Natural killer cell treated with Interleukin-12 subunit alpha and Interleukin-12 subunit beta and Interleukin-15 and Interleukin-18, amount 100 ng/mL, for 72 hours (primary cell): Measurements from ENCODE around the gene GABRE. TPM values are rescaled to one million over a fixed set of nuclear protein-coding genes. Genes with fewer than 3 reads are reported as not detected.

Experiments used
- ATAC-seq, 2 donors: fragments of 150-1000 bp; cut with Tn5 transposase in 1 of 2; sonication (Bioruptor Pico), chemical (Tn5 transposase) in 1 of 2; 2 replicates each; pipeline ENCODE4 v1.10.0; 2021
- DNase-seq: peaks from one replicate; pipeline ENCODE4 v3.0.0; 2022; ENCODE audit warnings: low spot score
- H3K27ac Mint-ChIP-seq, 2 donors: 1 replicate in 1 of 2; 2 replicates in 1 of 2; pipeline ENCODE4 v1.8.0; 2022; ENCODE audit warnings: mixed read lengths in 2 of 2, mild to moderate bottlenecking in 1 of 2, moderate library complexity in 1 of 2
- H3K27me3 Mint-ChIP-seq, 2 donors: 1 replicate in 1 of 2; 2 replicates in 1 of 2; pipeline ENCODE4 v1.8.0; 2022; ENCODE audit warnings: mixed read lengths in 2 of 2
- H3K36me3 Mint-ChIP-seq: one replicate; pipeline ENCODE4 v1.8.0; 2022; ENCODE audit warnings: mixed read lengths
- H3K4me1 Mint-ChIP-seq, 2 donors: 1 replicate in 1 of 2; 2 replicates in 1 of 2; pipeline ENCODE4 v1.8.0; 2022; ENCODE audit warnings: low read depth in 2 of 2, mixed read lengths in 2 of 2, mild to moderate bottlenecking in 1 of 2
- H3K4me3 Mint-ChIP-seq: one replicate; pipeline ENCODE4 v1.8.0; 2022; ENCODE audit warnings: mixed read lengths
- H3K9me3 Mint-ChIP-seq: 2 replicates; pipeline ENCODE4 v1.8.0; 2022; ENCODE audit warnings: mixed read lengths
- total RNA-seq, 2 donors: library from RNA; stranded (reverse); gene quantifications; one replicate each; pipeline ENCODE4 v1.2.3, GENCODE V29; 2022

Gene GABRE
- total RNA-seq, result not detected

- Mint-ChIP-seq H3K4me1 (no peaks in the 10 kb centered on the region), H3K27ac (no peak within 1 kb of the TSS), H3K36me3 (no peaks in the 10 kb centered on the region), H3K9me3 (no peaks in the 10 kb centered on the region), H3K4me3 (no peak within 1 kb of the TSS), H3K27me3 (peaks cover 6 to 18% of the 10 kb centered on the region in 2 donors)
- ATAC-seq (no peak), DNase-seq (no peak)
These were observed at the start of gene GABRE for GRCh38 chrX:151974336-151975227. Gene GABRE, minus strand, starts transcription at chrX:151974676. Its CDS starts 51 bp downstream, at chrX:151974625.

GRCh38 chrX:152020888-152021287 is 46.4 kb upstream of the GABRE start:
- ATAC-seq, result no peak
- Mint-ChIP-seq H3K4me3 (no peak overlapping the region), H3K9me3 (no peaks in the 10 kb centered on the region), H3K27me3 (no peaks in the 10 kb centered on the region), H3K27ac (no peak overlapping the region), H3K36me3 (no peaks in the 10 kb centered on the region), H3K4me1 (no peaks in the 10 kb centered on the region)
- no peak for DNase-seq

DNA sequence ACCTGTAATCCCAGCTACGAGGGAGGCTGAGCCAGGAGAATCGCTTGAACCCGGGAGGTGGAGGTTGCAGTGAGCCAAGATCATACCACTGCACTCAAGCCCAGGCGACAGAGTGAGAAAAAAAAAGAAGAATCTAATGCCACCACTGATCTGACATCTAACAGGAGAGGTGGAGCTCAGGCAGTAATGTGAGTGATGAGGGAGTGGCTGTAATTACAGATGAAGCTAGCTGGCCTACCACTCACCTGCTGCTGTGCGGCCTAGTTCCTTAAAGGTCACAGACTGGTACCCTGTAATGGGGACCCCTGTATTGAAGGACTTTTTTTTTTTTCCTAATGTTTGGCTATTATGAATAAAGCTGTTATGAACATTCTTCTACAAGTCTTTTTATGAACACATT is 25.3 kb upstream of the GABRE start:
- ATAC-seq (no peak), DNase-seq (no peak)
- Mint-ChIP-seq H3K4me1 (no peaks in the 10 kb centered on the region), H3K9me3 (no peaks in the 10 kb centered on the region), H3K27me3 (no peaks in the 10 kb centered on the region), H3K4me3 (no peak overlapping the region), H3K36me3 (no peaks in the 10 kb centered on the region), H3K27ac (no peak overlapping the region)

GRCh38 chrX:151997539-151997938 is 23.1 kb upstream of the GABRE start:
- H3K27me3 Mint-ChIP-seq, result no peaks in the 10 kb centered on the region
- no peaks in the 10 kb centered on the region for H3K36me3 Mint-ChIP-seq
- no peak for DNase-seq
- H3K9me3 Mint-ChIP-seq, result no peaks in the 10 kb centered on the region
- no peaks in the 10 kb centered on the region for H3K4me1 Mint-ChIP-seq
- H3K4me3 Mint-ChIP-seq, result no peak overlapping the region
- no peak overlapping the region for H3K27ac Mint-ChIP-seq
- ATAC-seq, result no peak

DNA sequence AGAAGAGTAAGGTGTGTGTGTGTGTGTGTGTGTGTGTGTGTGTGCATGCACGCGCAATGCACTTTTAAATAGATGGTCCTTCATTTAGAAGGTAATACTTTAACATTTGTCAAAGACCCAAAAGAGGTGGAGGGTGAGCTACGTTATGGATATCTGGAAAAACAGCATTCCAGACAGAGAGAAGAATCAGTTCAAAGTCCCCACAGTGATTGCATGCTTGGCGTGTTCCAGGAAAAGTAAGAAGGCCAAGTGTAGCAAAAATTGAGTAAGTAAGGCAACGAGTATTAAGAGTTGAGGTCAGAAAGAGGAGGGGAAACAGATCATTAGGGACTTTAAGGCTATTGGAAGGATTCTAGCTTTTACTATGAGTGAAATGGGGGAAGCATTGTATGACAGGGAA is 21.9 kb upstream of the GABRE start:
- Mint-ChIP-seq H3K4me1 (no peaks in the 10 kb centered on the region), H3K36me3 (no peaks in the 10 kb centered on the region), H3K27ac (no peak overlapping the region), H3K27me3 (peaks cover 0 to 3% of the 10 kb centered on the region in 2 donors), H3K4me3 (no peak overlapping the region), H3K9me3 (no peaks in the 10 kb centered on the region)
- ATAC-seq (no peak), DNase-seq (no peak)

GRCh38 chrX:151994476-151994875 is 20.0 kb upstream of the GABRE start:
- no peaks in the 10 kb centered on the region for H3K36me3 Mint-ChIP-seq
- H3K27ac Mint-ChIP-seq, result no peak overlapping the region
- DNase-seq (no peak), ATAC-seq (no peak)
- no peak overlapping the region for H3K4me3 Mint-ChIP-seq
- no peaks in the 10 kb centered on the region for H3K9me3 Mint-ChIP-seq
- no peaks in the 10 kb centered on the region for H3K4me1 Mint-ChIP-seq
- H3K27me3 Mint-ChIP-seq, result peaks cover 0 to 3% of the 10 kb centered on the region in 2 donors

GRCh38 chrX:151988706-151989299 is 14.3 kb upstream of the GABRE start:
- no peak overlapping the region for H3K4me3 Mint-ChIP-seq
- ATAC-seq, result no peak

GRCh38 chrX:151987108-151987507 is 12.6 kb upstream of the GABRE start:
- DNase-seq, result no peak
- Mint-ChIP-seq H3K36me3 (no peaks in the 10 kb centered on the region), H3K27me3 (peaks cover 0 to 7% of the 10 kb centered on the region in 2 donors), H3K27ac (no peak overlapping the region), H3K4me3 (no peak overlapping the region), H3K9me3 (no peaks in the 10 kb centered on the region), H3K4me1 (no peaks in the 10 kb centered on the region)
- no peak for ATAC-seq

More at GRCh38 chrX:151988706-151989299, 14.3 kb upstream of the GABRE start:
- H3K4me1 Mint-ChIP-seq, result no peaks in the 10 kb centered on the region
- peaks cover 0 to 7% of the 10 kb centered on the region in 2 donors for H3K27me3 Mint-ChIP-seq
- no peaks in the 10 kb centered on the region for H3K36me3 Mint-ChIP-seq
- no peaks in the 10 kb centered on the region for H3K9me3 Mint-ChIP-seq
- no peak overlapping the region for H3K27ac Mint-ChIP-seq
- DNase-seq, result no peak

GRCh38 chrX:151985955-151986354 is 11.5 kb upstream of the GABRE start:
- DNase-seq (no peak), ATAC-seq (no peak)
- H3K36me3 Mint-ChIP-seq, result no peaks in the 10 kb centered on the region
- H3K4me3 Mint-ChIP-seq, result no peak overlapping the region
- H3K27ac Mint-ChIP-seq, result no peak overlapping the region
- no peaks in the 10 kb centered on the region for H3K4me1 Mint-ChIP-seq
- peaks cover 0 to 4% of the 10 kb centered on the region in 2 donors for H3K27me3 Mint-ChIP-seq
- H3K9me3 Mint-ChIP-seq, result no peaks in the 10 kb centered on the region

- DNase-seq (no peak), ATAC-seq (no peak)
- no peak overlapping the region for H3K27ac Mint-ChIP-seq
- H3K27me3 Mint-ChIP-seq, result peaks cover 0 to 4% of the 10 kb centered on the region in 2 donors
- H3K9me3 Mint-ChIP-seq, result no peaks in the 10 kb centered on the region
- H3K36me3 Mint-ChIP-seq, result no peaks in the 10 kb centered on the region
- H3K4me3 Mint-ChIP-seq, result no peak overlapping the region
- no peaks in the 10 kb centered on the region for H3K4me1 Mint-ChIP-seq
These were observed 11.1 kb upstream of the GABRE start for GRCh38 chrX:151985531-151985930.

DNA sequence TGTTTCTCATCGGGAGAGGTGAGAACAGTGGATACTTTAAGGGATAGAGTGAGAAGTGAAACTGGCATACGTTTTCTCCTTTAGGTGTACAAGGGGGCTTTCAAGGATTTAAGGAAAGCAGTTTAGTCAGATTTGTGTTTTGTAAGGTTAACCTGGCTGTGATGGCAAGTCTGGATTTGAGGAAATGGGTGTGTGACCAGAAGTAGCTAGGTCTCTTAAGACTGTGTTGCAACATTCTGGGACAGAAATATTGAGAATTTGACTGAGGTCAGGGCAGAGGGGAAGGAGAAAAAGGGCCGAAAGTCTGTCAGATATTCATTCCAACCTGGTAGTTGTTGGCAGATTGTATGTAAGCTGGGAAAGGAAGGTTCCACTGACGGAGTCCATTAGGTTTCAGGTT is 10.4 kb upstream of the GABRE start:
- Mint-ChIP-seq H3K4me1 (no peaks in the 10 kb centered on the region), H3K27ac (no peak overlapping the region), H3K9me3 (no peaks in the 10 kb centered on the region), H3K4me3 (no peak overlapping the region), H3K36me3 (no peaks in the 10 kb centered on the region), H3K27me3 (peaks cover 0 to 4% of the 10 kb centered on the region in 2 donors)
- ATAC-seq, result no peak
- DNase-seq, result no peak

GRCh38 chrX:151984328-151984727 is 9.9 kb upstream of the GABRE start:
- Mint-ChIP-seq H3K36me3 (no peaks in the 10 kb centered on the region), H3K9me3 (no peaks in the 10 kb centered on the region), H3K27ac (no peak overlapping the region), H3K4me1 (no peaks in the 10 kb centered on the region), H3K4me3 (no peak overlapping the region), H3K27me3 (peaks cover 0 to 4% of the 10 kb centered on the region in 2 donors)
- ATAC-seq (no peak), DNase-seq (no peak)

DNA sequence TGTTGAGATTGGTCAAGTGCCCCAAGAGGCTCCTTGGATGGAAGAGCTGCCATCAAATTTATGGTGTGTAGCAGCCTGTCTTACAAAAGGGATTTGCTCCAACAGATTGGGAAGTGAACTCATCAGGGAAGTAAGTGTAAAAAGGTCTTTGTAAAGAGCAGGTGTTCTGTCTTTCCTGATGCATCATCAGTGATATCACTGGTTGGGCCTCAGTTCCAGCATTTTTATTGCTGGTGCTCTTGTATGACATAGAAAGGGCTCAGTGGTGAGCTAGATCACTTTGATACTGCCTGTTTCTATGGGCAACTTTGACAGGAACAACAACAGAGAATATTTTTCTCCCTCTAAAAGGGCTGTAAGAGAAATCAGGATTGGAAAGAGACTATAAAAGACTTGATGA is 8.7 kb upstream of the GABRE start:
- no peak for ATAC-seq
- no peak overlapping the region for H3K4me3 Mint-ChIP-seq
- no peak overlapping the region for H3K27ac Mint-ChIP-seq
- DNase-seq, result no peak
- no peaks in the 10 kb centered on the region for H3K4me1 Mint-ChIP-seq
- no peaks in the 10 kb centered on the region for H3K9me3 Mint-ChIP-seq
- peaks cover 0 to 4% of the 10 kb centered on the region in 2 donors for H3K27me3 Mint-ChIP-seq
- H3K36me3 Mint-ChIP-seq, result no peaks in the 10 kb centered on the region

DNA sequence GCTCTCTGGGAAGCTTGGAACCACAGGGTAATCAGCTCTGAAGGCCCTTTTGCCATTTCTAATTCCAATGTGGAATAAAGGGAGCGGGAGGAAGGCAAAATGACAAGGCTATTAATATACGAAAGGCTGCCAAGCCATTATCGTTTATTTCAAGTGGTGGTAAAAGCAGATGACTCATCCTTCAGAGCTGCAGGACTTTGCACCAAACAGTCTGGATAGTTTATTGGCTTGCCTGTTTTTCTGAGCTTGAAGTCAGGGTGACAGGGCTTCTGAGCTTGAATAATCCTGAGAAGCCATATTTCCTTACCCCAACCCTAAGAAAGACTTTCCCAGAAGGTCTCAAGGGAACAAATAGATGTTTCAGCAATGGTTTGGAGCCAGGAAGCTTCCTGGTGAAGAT is 7.7 kb upstream of the GABRE start:
- Mint-ChIP-seq H3K36me3 (no peaks in the 10 kb centered on the region), H3K9me3 (no peaks in the 10 kb centered on the region), H3K27ac (no peak overlapping the region), H3K4me3 (no peak overlapping the region), H3K27me3 (peaks cover 0 to 3% of the 10 kb centered on the region in 2 donors), H3K4me1 (no peaks in the 10 kb centered on the region)
- ATAC-seq (no peak), DNase-seq (no peak)
